C4-2B (cell line): Measurements from ENCODE around the gene CX3CL1.

Source experiments
- H3K27ac ChIP-seq: fragments of 450-650 bp; 2 replicates; pipeline ENCODE4 v1.5.1; 2017
- CTCF ChIP-seq: fragments of 450-650 bp; conservative IDR thresholded peaks from 2 replicates; pipeline ENCODE4 v1.5.1; 2017; ENCODE audit warnings: mild to moderate bottlenecking
- ZFX ChIP-seq: fragments of 450-650 bp; IDR thresholded peaks from 2 replicates; pipeline ENCODE4 v1.6.1; 2017

Gene CX3CL1

DNA sequence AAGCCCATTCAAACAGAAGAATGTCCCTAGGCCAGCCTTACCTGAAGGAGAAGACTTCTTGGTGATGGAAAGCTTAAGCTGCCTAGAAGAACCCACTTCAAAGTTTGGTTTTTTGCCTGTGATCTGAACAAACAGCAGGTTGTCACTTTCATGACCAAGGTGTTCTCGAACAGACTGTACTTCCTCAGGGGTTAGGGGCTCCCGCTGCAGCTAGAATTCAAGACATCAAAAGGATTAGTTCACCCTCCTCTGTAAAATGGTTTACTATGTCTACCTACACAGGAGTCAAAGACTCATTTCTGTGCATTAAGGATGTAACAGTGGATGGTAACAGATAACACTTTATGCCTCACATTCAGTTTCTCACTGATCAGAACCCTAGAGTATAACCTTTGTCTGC lies 61.7 kb downstream of the CX3CL1 start:
- TF ChIP-seq CTCF (no peak), ZFX (no peak)
- no peak overlapping the region for H3K27ac ChIP-seq
